Subcutaneous abdominal adipose tissue (tissue), 5 donors: ENCODE measurements around the gene DAB2IP.

Source experiments
- H3K27ac ChIP-seq: one replicate; pipeline ENCODE4 v1.7.0; 2013; ENCODE audit warnings: low read depth, mild to moderate bottlenecking, inconsistent platforms, low read length, moderate library complexity
- H3K27me3 ChIP-seq, 5 donors: one replicate each; pipeline ENCODE4 v1.7.0; 2013; ENCODE audit warnings: low read length in 5 of 5, inconsistent platforms in 1 of 5; ENCODE audit not compliant: control insufficient read depth in 5 of 5, insufficient read depth in 4 of 5
- H3K36me3 ChIP-seq, 5 donors: one replicate each; pipeline ENCODE4 v1.7.0; 2013; ENCODE audit warnings: low read length in 5 of 5; ENCODE audit not compliant: control insufficient read depth in 5 of 5, insufficient read depth in 5 of 5
- H3K4me1 ChIP-seq, 5 donors: one replicate each; pipeline ENCODE4 v1.7.0; 2013; ENCODE audit warnings: low read length in 5 of 5, mild to moderate bottlenecking in 3 of 5, moderate library complexity in 1 of 5; ENCODE audit not compliant: control insufficient read depth in 5 of 5, insufficient read depth in 5 of 5
- H3K4me3 ChIP-seq, 5 donors: one replicate each; pipeline ENCODE4 v1.7.0; 2013; ENCODE audit warnings: low read length in 5 of 5, low read depth in 1 of 5
- H3K9ac ChIP-seq, 5 donors: one replicate each; pipeline ENCODE4 v1.7.0; 2013; ENCODE audit warnings: low read length in 5 of 5, mild to moderate bottlenecking in 4 of 5, moderate library complexity in 3 of 5
- H3K9me3 ChIP-seq, 5 donors: one replicate each; pipeline ENCODE4 v1.7.0; 2013; ENCODE audit warnings: low read length in 5 of 5; ENCODE audit not compliant: control insufficient read depth in 5 of 5
- donor health status: healthy.
- donor health status: healthy.
- donor health status: healthy.
- donor health status: healthy.
- donor health status: healthy.

DAB2IP gene

GRCh38 chr9:121650217-121651007, 1.0 kb upstream of the DAB2IP start:
- Histone ChIP-seq H3K4me3 (peak overlapping the region in 2 of 5 donors; percentile 72 to 80), H3K9me3 (no peaks in the 10 kb centered on the region), H3K4me1 (peaks cover 3 to 74% (median 34%) of the 10 kb centered on the region in 5 donors), H3K27ac (peak overlapping the region; percentile 10), H3K9ac (peak overlapping the region in 2 of 5 donors; percentile 65 to 73), H3K27me3 (peaks cover 0 to 4% (median 0%) of the 10 kb centered on the region in 5 donors), H3K36me3 (peaks cover 0 to 2% (median 0%) of the 10 kb centered on the region in 5 donors)

- Histone ChIP-seq H3K4me3 (peak overlapping the region in 4 of 5 donors; percentile 64 to 80 (median 74)), H3K9ac (peak overlapping the region in 4 of 5 donors; percentile 2 to 83 (median 69)), H3K4me1 (peaks cover 3 to 72% (median 34%) of the 10 kb centered on the region in 5 donors), H3K9me3 (no peaks in the 10 kb centered on the region), H3K36me3 (peaks cover 0 to 2% (median 0%) of the 10 kb centered on the region in 5 donors), H3K27me3 (peaks cover 0 to 4% (median 0%) of the 10 kb centered on the region in 5 donors), H3K27ac (peak overlapping the region; percentile 30)
These were observed 483 bp upstream of the DAB2IP start for GRCh38 chr9:121651008-121651294.

- Histone ChIP-seq H3K27ac (peak overlapping the region; percentile 85), H3K9ac (peak overlapping the region; percentile 56 to 93 (median 83)), H3K9me3 (no peaks in the 10 kb centered on the region), H3K27me3 (peaks cover 0 to 4% (median 0%) of the 10 kb centered on the region in 5 donors), H3K36me3 (peaks cover 0 to 6% (median 0%) of the 10 kb centered on the region in 5 donors), H3K4me3 (peak overlapping the region; percentile 64 to 80 (median 75)), H3K4me1 (peaks cover 3 to 73% (median 35%) of the 10 kb centered on the region in 5 donors)
These were observed 795 bp downstream of the DAB2IP start for GRCh38 chr9:121652021-121652837.

- H3K27me3 ChIP-seq = peaks cover 0 to 4% (median 0%) of the 10 kb centered on the region in 5 donors
- no peaks in the 10 kb centered on the region for H3K9me3 ChIP-seq
- H3K4me3 ChIP-seq = peak overlapping the region in 4 of 5 donors; percentile 38 to 80 (median 74)
- peaks cover 3 to 77% (median 37%) of the 10 kb centered on the region in 5 donors for H3K4me1 ChIP-seq
- H3K36me3 ChIP-seq = peaks cover 0 to 6% (median 0%) of the 10 kb centered on the region in 5 donors
- peak overlapping the region; percentile 85 for H3K27ac ChIP-seq
- peak overlapping the region; percentile 37 to 93 (median 63) for H3K9ac ChIP-seq
These were observed 1.4 kb downstream of the DAB2IP start for GRCh38 chr9:121652838-121653231.

- no peak overlapping the region for H3K4me3 ChIP-seq
- peaks cover 0 to 4% (median 0%) of the 10 kb centered on the region in 5 donors for H3K27me3 ChIP-seq
- no peaks in the 10 kb centered on the region for H3K9me3 ChIP-seq
- no peak overlapping the region for H3K9ac ChIP-seq
- H3K36me3 ChIP-seq = peaks cover 0 to 6% (median 0%) of the 10 kb centered on the region in 5 donors
- peaks cover 5 to 88% (median 46%) of the 10 kb centered on the region in 5 donors for H3K4me1 ChIP-seq
- peak overlapping the region; percentile 85 for H3K27ac ChIP-seq
These were observed 3.2 kb downstream of the DAB2IP start for GRCh38 chr9:121654499-121655140.

- Histone ChIP-seq H3K36me3 (peaks cover 0 to 6% (median 0%) of the 10 kb centered on the region in 5 donors), H3K9me3 (no peaks in the 10 kb centered on the region), H3K4me3 (no peak overlapping the region), H3K4me1 (peaks cover 5 to 84% (median 42%) of the 10 kb centered on the region in 5 donors), H3K9ac (peak overlapping the region in 1 of 5 donors; percentile 5), H3K27me3 (peaks cover 0 to 4% (median 0%) of the 10 kb centered on the region in 5 donors), H3K27ac (no peak overlapping the region)
These were observed 3.9 kb downstream of the DAB2IP start for GRCh38 chr9:121655231-121655755.

GRCh38 chr9:121656941-121657470, 5.6 kb downstream of the DAB2IP start:
- Histone ChIP-seq H3K4me3 (no peak overlapping the region), H3K9ac (peak overlapping the region in 1 of 5 donors; percentile 74), H3K9me3 (no peaks in the 10 kb centered on the region), H3K4me1 (peaks cover 5 to 81% (median 27%) of the 10 kb centered on the region in 5 donors), H3K27me3 (peaks cover 0 to 2% (median 0%) of the 10 kb centered on the region in 5 donors), H3K27ac (peak overlapping the region; percentile 76), H3K36me3 (peaks cover 0 to 6% (median 0%) of the 10 kb centered on the region in 5 donors)

GRCh38 chr9:121658166-121658565, 6.7 kb downstream of the DAB2IP start:
- H3K4me1 ChIP-seq = peaks cover 0 to 78% (median 18%) of the 10 kb centered on the region in 5 donors
- H3K27me3 ChIP-seq = no peaks in the 10 kb centered on the region
- H3K27ac ChIP-seq = peak overlapping the region; percentile 76
- peak overlapping the region in 1 of 5 donors; percentile 49 for H3K9ac ChIP-seq
- no peaks in the 10 kb centered on the region for H3K9me3 ChIP-seq
- H3K4me3 ChIP-seq = no peak overlapping the region
- peaks cover 0 to 6% (median 0%) of the 10 kb centered on the region in 5 donors for H3K36me3 ChIP-seq

- Histone ChIP-seq H3K4me3 (peak overlapping the region in 1 of 5 donors; percentile 16), H3K27ac (peak overlapping the region; percentile 46), H3K9me3 (no peaks in the 10 kb centered on the region), H3K4me1 (peaks cover 0 to 78% (median 18%) of the 10 kb centered on the region in 5 donors), H3K9ac (peak overlapping the region in 1 of 5 donors; percentile 49), H3K36me3 (peaks cover 0 to 6% (median 0%) of the 10 kb centered on the region in 5 donors), H3K27me3 (no peaks in the 10 kb centered on the region)
These were observed 7.2 kb downstream of the DAB2IP start for GRCh38 chr9:121658591-121658990.
